Esophagus squamous epithelium (tissue), 4 donors: ENCODE measurements around the gene CBS.
"Not testable (repeated sequence)": the region's sequence is repeated elsewhere in the genome, so short reads cannot be mapped to it uniquely, and the experiment has no call there.

Experiments used
- CTCF ChIP-seq, 6 experiments: fragments of 450-650 bp in 4 of 6; fragments of 200-600 bp in 2 of 6; sonication (generic) in 2 of 6; IDR thresholded peaks; one replicate each; pipeline ENCODE4 v1.5.1; 2016 to 2019; ENCODE audit warnings: antibody characterized with exemption in 6 of 6, mild to moderate bottlenecking in 4 of 6, moderate library complexity in 4 of 6
- POLR2A ChIP-seq, 4 donors: fragments of 450-650 bp; IDR thresholded peaks; one replicate each; pipeline ENCODE4 v1.6.1; 2017; ENCODE audit warnings: antibody characterized with exemption in 4 of 4, mild to moderate bottlenecking in 4 of 4, moderate library complexity in 3 of 4

GRCh38 chr21:43045876-43046821 is 29.5 kb downstream of the CBS start:
- not testable (repeated sequence) for TF ChIP-seq POLR2A, CTCF (IDR thresholded peaks at IDR 0.05)
